DND-41 (cell line): ENCODE measurements around the gene TMEM87B.

Experiments used
- ATAC-seq: fragments of 200-7000 bp; cut with Tn5 transposase; 3 replicates; pipeline ENCODE4 v1.9.1; 2021; ENCODE audit warnings: low read depth; ENCODE audit not compliant: insufficient read depth
- DNase-seq: peaks from one replicate; pipeline ENCODE4 v3.0.0-alpha.2; 2020
- H2AFZ ChIP-seq: 2 replicates; pipeline ENCODE4 v1.6.0; 2012; ENCODE audit warnings: low read depth, low read length
- H3K27ac ChIP-seq: 2 replicates; pipeline ENCODE4 v1.5.1; 2012; ENCODE audit warnings: low read length, inconsistent platforms
- H3K27me3 ChIP-seq: fragments of 200-600 bp; sonication (generic); 2 replicates; pipeline ENCODE4 v1.6.0; 2012; ENCODE audit warnings: low read length, mild to moderate bottlenecking, inconsistent platforms; ENCODE audit not compliant: insufficient read depth, poor library complexity
- H3K36me3 ChIP-seq: 2 replicates; pipeline ENCODE4 v1.5.1; 2012; ENCODE audit warnings: low read length, inconsistent platforms; ENCODE audit not compliant: insufficient read depth
- H3K4me1 ChIP-seq: 2 replicates; pipeline ENCODE4 v1.5.1; 2012; ENCODE audit warnings: mild to moderate bottlenecking, low read length; ENCODE audit not compliant: insufficient read depth
- H3K4me2 ChIP-seq: 2 replicates; pipeline ENCODE4 v1.6.0; 2012; ENCODE audit warnings: mild to moderate bottlenecking, moderate library complexity, low read length, inconsistent platforms; ENCODE audit not compliant: insufficient read depth
- H3K4me3 ChIP-seq, 2 experiments: fragments of 200-600 bp in 1 of 2; shearing (Covaris generic) in 1 of 2; 2 replicates each; pipeline ENCODE4 v1.5.1; 2012 to 2016; ENCODE audit warnings: inconsistent platforms in 2 of 2, low read length in 2 of 2, mild to moderate bottlenecking in 2 of 2, low read depth in 1 of 2, moderate library complexity in 1 of 2
- H3K79me2 ChIP-seq: 2 replicates; pipeline ENCODE4 v1.6.0; 2012; ENCODE audit warnings: low read length, inconsistent platforms; ENCODE audit not compliant: insufficient read depth
- H3K9ac ChIP-seq: 2 replicates; pipeline ENCODE4 v1.6.0; 2012; ENCODE audit warnings: low read depth, mild to moderate bottlenecking, inconsistent platforms, low read length, moderate library complexity
- H3K9me3 ChIP-seq: 2 replicates; pipeline ENCODE4 v1.5.1; 2012; ENCODE audit warnings: low read length, moderate library complexity, mild to moderate bottlenecking, inconsistent platforms; ENCODE audit not compliant: insufficient read depth, severe bottlenecking
- H4K20me1 ChIP-seq: 2 replicates; pipeline ENCODE4 v1.6.0; 2012; ENCODE audit warnings: low read length; ENCODE audit not compliant: insufficient read depth
- CTCF ChIP-seq: IDR thresholded peaks from 2 replicates; pipeline ENCODE4 v1.5.1; 2012; ENCODE audit warnings: borderline replicate concordance, low read length, moderate library complexity, mild to moderate bottlenecking; ENCODE audit not compliant: poor library complexity, severe bottlenecking; ENCODE audit errors: extremely low read depth
- EZH2 ChIP-seq: IDR thresholded peaks from 3 replicates; pipeline ENCODE4 v1.6.1; 2012; ENCODE audit warnings: borderline replicate concordance, low read depth, mild to moderate bottlenecking, moderate library complexity, low read length, inconsistent platforms; ENCODE audit not compliant: severe bottlenecking

Gene TMEM87B

GRCh38 chr2:112073875-112074274 is 18.8 kb downstream of the TMEM87B start:
- no peak for DNase-seq
- Histone ChIP-seq H3K4me1 (no peaks in the 10 kb centered on the region), H2AFZ (no peak overlapping the region), H3K9me3 (peaks cover 3% of the 10 kb centered on the region), H3K27ac (no peak overlapping the region), H3K4me3 (no peak overlapping the region), H3K79me2 (no peaks in the 10 kb centered on the region), H3K27me3 (no peaks in the 10 kb centered on the region), H3K9ac (no peak overlapping the region), H3K4me2 (no peak overlapping the region), H3K36me3 (peaks cover 44% of the 10 kb centered on the region), H4K20me1 (no peaks in the 10 kb centered on the region)
- TF ChIP-seq CTCF (no peak), EZH2 (no peak)
- ATAC-seq = no peak

- Histone ChIP-seq H2AFZ (no peak overlapping the region), H3K27ac (no peak overlapping the region), H3K4me2 (no peak overlapping the region), H3K4me3 (no peak overlapping the region), H4K20me1 (no peaks in the 10 kb centered on the region), H3K36me3 (peaks cover 39% of the 10 kb centered on the region), H3K9me3 (peaks cover 3% of the 10 kb centered on the region), H3K4me1 (no peaks in the 10 kb centered on the region), H3K79me2 (no peaks in the 10 kb centered on the region), H3K9ac (no peak overlapping the region), H3K27me3 (no peaks in the 10 kb centered on the region)
- no peak for TF ChIP-seq CTCF
- TF ChIP-seq EZH2 = no peak
- no peak for ATAC-seq
- DNase-seq = no peak
These were observed 19.4 kb downstream of the TMEM87B start for GRCh38 chr2:112074506-112074905.

- peaks cover 38% of the 10 kb centered on the region for H3K36me3 ChIP-seq
- ATAC-seq (no peak), DNase-seq (no peak)
- H3K27me3 ChIP-seq = no peaks in the 10 kb centered on the region
- H4K20me1 ChIP-seq = no peaks in the 10 kb centered on the region
- no peak overlapping the region for H3K27ac ChIP-seq
- H3K4me1 ChIP-seq = no peaks in the 10 kb centered on the region
- no peaks in the 10 kb centered on the region for H3K79me2 ChIP-seq
- no peak overlapping the region for H3K9ac ChIP-seq
- H2AFZ ChIP-seq = no peak overlapping the region
- H3K9me3 ChIP-seq = peaks cover 3% of the 10 kb centered on the region
- H3K4me2 ChIP-seq = no peak overlapping the region
- no peak overlapping the region for H3K4me3 ChIP-seq
- TF ChIP-seq CTCF (no peak), EZH2 (no peak)
These were observed 20.6 kb downstream of the TMEM87B start for GRCh38 chr2:112075490-112076260.
